T-helper 9 cell (primary cell): Measurements from ENCODE around the gene E2F1.
"Not testable (repeated sequence)": the region's sequence is repeated elsewhere in the genome, so short reads cannot be mapped to it uniquely, and the experiment has no call there.

ENCODE experiments used
- DNase-seq: peaks from one replicate; pipeline ENCODE4 v3.0.0-alpha.2; 2020

E2F1 gene

DNA sequence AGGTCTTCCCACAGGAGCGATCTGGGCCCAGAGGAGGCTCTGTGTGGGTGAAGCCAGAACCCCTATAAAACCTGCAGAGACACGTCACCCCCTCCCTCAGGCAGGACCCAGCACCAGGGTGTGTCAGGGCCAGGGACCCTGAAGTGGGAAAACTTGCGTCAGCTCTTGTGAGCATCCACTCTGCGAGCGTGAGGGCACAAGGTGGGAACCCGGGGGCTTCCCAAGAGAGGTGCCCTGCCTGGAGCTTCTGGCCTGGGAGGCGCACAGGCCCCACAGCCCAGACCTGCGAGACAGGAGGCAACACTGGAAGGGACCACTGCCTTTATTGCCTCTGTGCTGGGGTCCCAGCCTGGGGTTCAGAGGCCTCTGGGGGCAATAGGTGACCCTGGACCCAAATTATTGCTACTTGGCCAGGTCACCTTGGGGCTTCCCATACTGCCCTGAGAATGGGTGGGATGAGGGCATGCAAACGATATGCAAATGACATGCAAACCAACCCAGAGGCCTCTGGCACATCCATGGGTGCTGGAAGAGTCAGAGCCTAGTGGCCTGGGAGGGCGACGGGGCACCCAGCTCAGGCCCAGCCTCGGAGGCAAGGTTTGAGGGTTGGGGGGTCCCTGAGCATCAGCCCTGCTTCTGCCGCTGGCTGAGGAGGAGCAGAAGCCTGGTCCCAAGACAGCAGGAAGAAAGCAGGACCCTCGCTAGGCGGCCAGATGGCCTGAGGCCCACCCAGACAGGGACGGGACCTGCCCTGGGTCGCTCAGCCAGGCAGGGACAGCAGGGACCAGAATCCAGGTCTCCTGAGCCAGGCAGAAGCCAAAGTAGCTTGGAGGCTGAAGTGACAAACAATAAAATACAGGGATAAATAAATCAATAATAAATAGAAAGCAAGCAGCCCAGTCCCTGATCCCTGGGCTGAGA lies 29.1 kb downstream of the E2F1 start:
- no peak for DNase-seq

DNA sequence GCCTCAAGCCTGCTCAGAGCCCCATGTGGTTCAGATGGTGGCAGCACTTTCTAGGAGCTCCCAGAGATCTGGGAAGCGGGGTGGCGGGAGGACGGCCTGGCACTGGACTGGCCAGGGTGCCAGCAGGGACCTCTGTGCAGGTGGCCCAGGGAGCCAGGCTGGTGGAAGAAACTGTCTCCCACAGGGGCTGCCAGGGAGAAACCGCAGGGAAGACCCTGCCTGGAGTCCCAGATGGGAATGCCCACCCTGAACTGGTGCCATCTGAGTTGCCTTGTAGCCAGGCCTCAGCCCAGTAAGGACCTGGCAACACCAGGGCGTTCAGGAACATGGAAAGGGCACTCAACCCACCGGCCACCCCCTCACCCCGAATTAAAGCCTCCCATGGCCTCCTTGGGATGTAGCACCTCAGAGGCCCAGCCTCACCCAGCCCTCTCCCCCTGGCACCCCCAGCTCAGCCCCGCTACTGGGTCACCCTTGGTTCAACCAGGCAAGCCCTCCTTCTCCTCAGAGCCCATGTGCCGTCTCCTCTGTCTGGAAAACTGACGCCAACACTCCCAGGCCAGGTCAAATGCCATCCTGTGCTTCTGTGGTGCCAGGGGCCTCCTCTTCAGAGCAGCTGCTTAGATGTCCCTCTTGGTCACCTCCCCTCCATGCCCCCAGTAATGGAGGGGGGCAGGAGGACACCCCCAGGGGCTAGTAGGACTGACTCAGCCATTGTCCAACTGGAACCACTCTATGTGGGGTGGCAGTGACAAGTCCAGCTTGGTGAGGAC lies 30.0 kb downstream of the E2F1 start:
- DNase-seq, result no peak

DNA sequence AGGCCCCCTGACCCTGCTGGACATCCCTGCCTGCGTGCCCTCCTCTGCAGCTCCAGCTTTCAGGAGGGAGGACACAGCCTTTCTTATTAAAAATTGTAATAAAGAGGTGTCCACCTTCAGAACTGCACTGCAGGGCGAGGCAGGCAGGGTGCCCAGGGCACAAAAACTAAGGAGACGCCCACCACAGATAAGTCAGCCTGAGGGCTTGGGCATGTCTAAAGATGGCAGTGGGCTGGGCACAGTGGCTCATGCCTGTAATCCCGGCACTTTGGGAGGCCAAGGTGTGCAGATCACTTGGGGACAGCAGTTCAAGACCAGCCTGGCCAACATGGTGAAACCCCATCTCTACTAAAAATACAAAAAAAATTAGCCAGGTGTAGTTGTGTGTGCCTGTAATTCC lies 31.0 kb downstream of the E2F1 start:
- DNase-seq, result no peak

DNA sequence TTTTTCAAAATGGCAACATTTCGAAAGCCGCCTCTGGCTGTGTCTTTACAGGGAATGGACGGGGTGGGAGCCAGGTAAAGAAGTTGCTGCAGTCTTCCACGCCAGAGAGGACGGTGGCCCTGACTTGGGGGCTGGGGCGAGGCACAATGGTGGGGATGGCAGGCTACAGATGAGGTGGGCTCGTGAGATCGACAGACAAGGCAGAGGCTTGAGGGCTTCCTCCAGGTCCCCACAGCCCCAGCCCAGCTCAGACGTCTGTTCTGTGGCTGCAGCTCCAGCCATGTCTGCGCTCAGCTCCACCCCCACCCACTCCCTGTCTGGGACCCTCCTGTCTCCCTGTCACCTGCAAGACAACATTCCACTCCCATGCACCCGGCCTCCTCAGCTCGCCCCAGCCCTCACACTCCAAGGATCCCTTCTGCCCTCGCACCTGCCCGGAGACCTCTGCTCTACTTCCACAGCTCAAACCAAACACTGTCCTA lies 31.5 kb downstream of the E2F1 start:
- DNase-seq, result no peak

DNA sequence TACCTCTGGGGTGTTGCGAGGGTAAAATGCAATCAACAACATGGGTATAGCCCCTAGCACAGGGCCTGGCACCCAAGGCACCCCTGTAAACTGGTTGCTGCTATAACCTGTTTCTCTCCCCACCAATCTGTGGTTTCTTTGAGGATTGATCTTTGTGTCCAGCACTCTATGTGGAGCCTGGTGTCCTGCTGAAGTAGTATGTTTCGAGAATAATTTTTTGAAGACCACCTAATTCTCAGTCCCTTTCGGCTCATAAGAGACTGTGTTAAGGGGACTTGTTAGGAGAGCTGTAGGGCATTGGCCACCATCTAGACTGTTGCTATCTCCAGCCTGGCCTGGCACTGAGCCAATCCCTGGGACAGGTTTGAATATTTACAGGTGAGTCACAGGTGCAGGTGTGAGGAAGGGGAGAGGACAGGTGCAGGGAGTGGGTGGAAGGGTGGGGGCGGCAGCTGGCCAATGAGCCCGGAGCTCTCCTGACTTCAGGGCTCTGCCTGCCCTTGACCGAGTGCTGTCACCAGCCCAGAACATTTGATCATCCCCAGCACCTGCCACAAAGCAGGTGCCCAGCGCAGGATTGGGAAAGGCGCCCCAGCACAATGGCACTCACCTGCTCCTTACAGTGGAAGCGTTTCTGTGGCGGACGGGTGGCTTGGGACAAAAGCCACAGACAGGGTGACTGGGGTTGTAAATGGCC lies 32.1 kb downstream of the E2F1 start:
- DNase-seq, result no peak

DNA sequence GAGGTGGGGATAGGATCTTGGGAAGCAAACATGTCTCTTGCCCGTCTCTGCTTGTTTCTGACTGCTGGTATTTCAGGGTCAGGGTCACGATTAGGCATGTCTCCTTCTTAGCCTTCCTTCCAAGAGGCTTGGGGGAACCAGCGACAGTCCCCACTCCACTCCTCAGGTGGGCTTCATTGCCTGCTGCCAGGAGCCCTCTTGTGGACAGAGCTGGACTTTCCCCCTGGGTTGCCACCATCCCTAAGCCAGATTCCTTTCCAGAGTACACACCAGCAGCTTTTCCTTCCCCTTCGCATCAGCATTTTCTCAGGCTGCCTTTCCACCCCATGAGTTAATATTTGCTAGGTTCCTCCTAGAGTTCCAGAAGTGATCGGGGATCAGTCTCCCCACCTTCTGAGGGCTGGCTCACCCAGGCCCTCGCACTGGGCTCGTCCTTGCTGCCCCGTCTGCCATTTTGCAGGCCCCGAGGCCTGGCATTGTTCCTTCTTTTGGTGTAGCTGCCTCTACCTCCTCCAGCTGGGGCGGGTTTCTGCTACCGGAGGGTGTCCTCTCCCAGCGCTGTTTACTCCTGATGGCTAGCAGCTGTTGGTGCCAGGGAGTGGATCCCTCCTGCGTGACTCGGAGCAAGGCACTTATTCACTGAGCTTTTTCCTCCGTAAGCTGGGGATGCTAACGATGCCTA lies 32.8 kb downstream of the E2F1 start:
- no peak for DNase-seq

DNA sequence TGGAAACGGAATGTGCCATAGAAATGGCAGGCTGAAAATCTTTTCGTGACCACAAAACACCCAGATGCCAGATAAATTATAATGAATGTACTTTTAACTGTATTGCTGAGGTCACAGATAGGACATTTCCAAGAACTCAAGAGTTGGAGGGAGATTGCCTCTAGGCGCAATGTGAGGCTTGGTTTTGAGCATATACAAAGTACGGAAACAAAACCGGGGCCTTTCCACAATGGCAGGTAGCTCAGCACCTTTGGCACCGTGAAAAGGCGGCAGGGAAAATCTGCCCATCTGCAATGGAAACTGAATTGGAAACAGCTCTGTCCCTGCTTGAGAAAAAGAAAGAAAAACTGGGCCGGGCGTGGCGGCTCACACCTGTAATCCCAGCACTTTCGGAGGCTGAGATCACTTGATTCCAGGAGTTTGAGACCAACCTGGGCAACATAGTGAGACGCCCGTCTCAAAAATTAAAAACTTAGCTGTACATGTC lies 34.6 kb downstream of the E2F1 start:
- no peak for DNase-seq

DNA sequence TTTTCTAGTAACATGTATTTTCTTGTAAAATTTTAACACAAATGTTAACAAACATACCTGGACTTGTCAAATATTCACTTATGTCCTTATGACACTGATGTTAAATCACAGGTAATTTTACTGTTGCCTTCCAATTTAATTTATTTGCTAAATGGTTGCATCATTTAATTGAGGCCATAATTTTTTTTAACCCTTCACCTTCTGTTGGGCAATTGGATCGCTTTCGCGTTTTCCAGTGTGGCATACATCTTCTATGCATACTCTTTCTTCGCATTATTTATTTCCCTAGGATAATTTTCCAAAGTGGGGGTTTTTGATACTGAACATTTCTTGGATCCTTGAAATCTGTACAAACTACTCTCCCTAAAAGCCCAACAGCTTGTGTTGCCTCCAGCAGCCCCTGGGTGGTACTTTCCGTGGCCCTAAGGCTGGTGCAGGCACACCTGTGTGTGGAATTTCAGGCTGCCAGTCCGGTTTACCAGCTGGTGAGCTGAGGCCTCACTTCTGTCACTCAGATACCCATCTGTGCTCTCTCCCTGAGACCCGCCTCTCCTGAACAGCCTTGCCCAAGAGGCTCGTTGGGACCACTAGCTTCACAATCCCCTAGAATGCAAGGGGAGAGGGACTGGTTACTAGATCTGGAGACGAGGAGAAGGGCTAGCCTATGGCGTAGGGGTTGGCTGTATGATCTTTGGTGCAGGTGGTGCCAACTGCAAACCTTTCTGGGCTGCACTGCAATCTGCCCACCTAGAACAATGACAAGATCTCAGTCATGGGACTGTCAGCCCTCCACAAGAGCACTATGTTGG lies 35.2 kb downstream of the E2F1 start:
- no peak for DNase-seq

DNA sequence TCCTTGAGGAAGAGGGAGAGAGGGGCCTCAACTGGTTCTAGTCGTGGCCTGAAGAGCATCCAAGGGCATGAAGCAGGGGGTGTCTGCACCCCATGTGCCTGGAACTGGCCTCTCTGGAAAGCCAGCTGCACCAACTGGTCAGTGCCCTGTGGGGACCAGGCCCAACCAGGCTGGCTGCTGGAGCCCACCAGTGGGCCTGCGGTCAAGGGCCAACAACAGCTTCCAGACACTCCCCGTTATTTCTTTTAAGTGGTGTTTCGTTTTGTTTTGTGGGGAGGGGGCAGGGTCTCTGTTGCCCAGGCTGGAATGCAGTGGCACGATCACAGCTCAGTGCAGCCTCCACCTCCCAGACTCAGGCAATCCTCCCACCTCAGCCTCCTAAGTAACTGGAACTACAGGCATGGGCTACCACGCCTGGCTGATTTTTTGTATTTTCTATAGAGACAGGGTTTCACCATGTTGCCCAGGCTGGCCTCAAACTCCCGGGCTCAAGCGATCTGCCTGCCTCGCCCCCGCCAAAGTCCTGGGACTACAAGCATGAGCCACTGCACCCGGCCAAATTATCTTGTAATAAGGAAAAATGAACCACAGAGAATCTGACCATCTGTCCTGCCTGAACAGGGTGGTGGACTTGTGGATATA lies 36.0 kb downstream of the E2F1 start:
- no peak for DNase-seq

DNA sequence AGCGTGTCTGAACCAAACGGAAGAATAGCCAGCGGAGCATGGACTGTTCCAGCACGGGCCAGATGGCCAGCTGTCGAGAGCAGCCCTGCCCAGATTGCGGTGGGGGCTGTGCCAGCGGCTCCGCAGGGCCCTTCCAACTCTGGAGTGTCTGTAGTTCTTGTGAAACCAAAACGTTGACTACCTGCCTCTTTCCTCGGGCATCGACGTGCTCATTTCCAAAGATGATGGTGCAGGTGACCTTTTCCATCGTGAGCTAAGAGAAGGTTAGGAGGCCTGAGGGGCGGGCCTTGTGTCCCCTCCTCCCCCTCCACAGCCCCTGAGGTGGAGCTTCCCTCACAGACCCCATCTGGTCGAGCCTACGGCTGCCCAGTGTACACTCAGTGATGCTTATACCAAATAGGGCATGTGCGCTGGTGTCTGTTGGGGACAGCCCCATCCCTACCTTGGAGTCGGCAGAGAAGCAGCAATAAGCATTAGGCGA lies 36.9 kb downstream of the E2F1 start:
- no peak for DNase-seq

DNA sequence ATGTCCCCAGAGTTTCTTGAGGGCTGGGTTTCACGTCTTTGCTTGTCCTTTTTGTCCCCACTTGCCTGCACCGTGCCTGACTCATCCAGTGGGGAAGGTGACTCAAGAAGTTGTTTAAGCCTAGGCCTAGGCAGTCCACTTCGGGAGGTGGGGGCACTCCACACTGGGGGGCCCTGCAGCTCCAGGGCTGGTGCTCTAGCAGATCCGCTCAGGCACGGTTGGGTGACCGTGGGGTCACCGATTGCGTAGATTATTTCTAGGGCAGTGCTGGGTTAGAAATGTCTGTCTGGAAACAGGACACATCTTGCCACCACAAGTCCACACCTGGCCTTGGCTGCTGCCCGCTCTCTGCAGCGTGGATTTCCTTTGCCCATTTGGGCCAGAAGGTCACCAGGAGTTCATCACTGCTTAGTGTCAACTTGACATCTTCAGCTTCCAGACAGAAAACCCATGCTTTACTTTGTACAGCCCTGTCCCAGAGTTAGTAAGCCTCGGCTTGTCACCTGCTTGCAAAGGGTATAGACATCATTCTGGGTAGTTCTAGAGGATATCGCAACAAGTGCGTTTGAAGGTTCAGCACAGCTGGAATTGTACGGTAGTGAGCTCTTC lies 37.7 kb downstream of the E2F1 start:
- no peak for DNase-seq

DNA sequence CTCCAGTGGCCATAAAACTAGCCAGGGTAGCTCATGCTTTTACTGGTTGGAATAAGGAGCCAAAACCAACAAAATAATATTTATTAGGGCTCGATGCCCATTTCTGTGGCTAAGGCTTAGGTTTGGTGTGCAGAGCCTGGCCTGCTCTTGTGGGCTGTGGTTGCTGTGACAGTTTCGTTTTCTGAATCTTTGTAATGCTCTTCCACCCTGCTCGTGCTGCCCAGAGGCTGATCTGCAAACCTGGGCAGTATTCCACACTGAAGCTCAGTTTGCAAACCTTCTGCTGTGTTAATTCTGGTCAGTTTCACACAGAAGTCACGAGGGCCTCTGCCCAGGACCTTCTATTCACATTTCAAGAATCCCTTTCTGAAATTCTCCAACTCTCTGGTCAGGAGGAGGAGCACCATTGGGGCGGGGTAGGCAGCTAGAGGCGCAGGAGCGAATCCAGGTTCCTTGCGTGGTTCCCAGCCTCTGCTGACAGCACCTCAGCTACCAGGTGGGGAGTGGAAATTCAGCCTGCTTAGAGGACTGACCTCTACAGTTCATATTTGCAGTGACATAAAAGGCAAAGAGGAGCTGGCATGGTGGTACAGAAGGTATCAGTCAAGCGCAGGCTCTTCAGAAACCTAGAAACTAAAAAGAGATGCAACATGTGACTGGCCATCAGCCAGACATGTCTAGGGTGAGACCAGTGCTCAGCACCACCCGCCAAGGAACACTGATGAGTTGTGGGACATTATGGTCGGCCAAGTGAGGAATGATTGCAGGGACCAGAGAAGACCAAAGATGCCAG lies 38.4 kb downstream of the E2F1 start:
- DNase-seq, result no peak

DNA sequence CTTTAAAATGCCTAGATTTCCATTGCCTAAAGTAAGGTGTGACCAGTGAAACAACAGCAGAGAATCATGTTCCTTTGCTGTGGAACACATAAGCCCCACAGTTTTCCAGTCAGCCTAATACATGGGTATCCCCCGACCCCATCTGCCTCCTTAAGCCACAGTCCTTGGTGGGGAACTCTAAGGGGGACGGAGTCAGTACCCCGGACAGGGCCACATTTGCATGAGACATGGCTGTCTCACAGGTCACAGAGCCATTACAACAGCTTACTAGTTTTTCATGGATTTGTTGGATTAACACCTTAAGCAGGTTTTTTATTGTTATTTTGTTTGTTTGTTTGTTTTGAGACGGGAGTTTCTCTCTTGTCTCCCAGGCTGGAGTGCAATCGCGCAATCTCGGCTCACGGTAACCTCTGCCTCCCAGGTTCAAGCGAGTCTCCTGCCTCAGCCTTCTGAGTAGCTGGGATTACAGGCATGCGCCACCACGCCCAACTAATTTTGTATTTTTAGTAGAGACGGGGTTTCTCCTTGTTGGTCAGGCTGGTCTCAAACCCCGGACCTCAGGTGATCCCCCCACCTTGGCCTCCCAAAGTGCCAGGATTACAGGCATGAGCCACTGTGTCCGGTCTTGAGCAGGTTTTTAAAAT lies 39.1 kb downstream of the E2F1 start:
- not testable (repeated sequence) for DNase-seq

DNA sequence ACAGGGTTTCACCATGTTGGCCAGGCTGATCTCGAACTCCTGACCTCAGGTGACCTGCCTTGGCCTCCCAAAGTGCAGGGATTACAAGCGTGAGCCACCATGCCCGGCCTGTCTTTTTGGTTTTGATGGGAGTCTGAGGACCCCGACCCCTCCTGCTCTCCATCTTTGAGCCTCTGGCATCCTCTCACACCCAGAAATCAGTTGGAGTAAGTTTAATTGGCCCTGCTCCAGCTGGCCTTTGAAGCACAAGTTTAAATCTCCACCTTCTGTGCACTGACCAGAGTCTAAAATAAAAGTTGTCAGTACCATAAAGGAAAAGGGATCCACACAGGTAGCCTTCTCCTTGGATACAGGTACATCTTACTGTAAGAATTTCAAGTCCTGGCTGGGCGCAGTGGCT lies 40.0 kb downstream of the E2F1 start:
- no peak for DNase-seq

DNA sequence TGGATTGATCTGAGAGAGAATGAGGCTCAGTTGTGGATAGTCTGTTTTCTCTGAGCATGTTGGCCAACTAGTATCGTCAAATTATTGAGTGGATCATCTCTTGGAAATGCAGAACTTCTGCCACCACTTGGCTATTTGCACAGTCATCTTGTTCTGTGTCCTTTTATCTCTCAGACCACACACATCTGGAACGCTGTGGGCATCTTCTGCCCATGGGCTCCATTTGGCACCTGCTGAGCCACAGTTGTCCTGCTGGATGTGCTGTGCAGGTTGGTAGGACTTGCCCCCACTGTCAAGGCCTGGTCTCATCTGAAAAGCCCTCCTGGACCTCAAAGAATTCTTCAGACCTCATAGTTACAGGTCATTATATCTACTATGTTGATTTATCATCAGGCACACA lies 40.8 kb downstream of the E2F1 start:
- no peak for DNase-seq

DNA sequence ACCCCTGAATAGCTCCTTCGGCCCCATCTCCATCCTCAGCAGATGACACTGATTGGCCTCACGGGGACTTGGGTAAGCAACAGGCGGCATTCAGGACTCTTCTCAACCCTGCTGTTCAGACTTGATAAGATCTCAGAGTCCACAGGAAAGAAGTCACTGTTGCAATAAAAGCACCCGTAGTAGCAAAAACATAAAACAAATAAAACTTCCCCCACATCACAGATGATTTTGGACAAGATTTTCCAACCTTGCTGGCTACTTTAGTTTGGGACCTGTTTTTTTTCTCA lies 41.2 kb downstream of the E2F1 start:
- no peak for DNase-seq

DNA sequence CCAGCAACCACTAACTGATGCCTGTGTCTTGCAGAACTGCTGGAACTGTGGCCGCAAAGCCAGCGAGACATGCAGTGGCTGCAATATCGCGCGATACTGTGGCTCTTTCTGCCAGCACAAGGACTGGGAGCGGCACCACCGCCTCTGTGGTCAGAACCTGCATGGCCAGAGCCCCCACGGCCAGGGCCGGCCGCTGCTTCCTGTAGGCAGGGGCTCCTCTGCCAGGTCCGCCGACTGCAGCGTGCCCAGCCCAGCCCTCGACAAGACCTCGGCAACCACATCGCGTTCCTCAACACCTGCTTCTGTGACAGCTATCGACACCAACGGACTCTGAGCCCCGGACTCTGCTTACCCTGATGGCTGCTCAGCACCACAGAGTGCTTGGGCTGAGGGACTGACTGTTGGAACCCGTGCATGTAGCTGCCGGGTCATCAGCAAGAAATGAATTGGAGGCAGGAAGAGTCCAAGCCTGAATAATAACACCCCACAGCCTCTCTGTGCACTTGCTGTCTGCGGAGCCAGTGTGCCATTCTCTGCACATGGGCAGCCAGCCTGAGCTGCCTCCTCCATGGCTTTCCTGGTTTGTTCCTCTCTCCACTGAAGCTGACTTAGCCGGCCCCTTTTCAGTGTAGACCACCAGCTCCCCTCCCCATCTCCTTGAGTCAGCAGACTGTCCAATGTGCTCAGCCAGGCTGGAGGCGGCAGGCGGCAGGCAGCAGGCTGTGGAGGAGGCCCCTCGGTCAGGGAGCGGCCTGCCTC lies 41.7 kb downstream of the E2F1 start:
- DNase-seq, result no peak

DNA sequence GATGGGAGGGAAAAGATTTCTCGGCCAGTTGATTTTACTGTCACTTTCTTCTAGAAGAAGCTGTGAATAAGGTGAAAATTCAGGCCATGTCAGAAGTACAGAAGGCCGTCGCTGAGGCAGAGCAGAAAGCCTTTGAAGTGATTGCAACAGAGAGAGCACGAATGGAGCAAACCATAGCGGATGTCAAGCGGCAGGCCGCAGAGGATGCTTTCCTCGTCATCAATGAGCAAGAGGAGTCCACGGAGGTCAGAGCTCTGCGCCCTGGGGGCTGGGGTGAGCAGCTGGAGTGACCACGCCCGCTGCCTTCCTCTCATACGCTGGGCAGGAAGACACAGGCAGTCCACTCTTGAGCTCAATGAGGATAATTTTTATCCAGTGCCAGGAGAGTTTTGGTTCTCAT lies 45.9 kb downstream of the E2F1 start:
- DNase-seq, result no peak

DNA sequence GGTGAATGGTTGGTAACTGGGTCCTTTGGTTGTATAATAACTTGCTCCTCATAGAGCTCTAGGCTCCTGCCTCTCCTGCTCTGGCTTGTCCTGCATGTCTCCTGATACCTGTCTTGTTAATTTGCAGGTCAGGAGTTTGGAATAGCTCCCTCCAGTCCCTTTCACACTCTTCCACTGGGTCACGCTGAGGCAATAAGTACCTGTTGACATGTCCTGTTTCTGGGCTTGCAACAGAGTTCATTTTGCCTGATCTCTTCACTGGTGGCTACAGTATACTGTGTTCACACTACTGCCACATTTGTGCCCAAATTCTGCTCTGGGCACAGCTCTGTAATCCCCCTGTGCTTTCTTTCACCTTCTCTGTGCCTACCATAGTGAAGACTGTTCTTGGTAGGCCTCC lies 49.4 kb downstream of the E2F1 start:
- DNase-seq, result no peak
